SU-DHL-6 (cell line): ENCODE measurements around the gene LRCH2.

Experiments
- H2AFZ ChIP-seq: fragments of 200-600 bp; sonication (generic); 2 replicates; pipeline ENCODE4 v1.6.1; 2014; ENCODE audit warnings: low read depth, mild to moderate bottlenecking, moderate library complexity, mixed read lengths, antibody characterized with exemption, low read length; ENCODE audit not compliant: severe bottlenecking
- H3F3A ChIP-seq: fragments of 200-600 bp; shearing (Covaris generic); 2 replicates; pipeline ENCODE4 v1.6.0; 2016; ENCODE audit warnings: antibody characterized with exemption, mild to moderate bottlenecking; ENCODE audit not compliant: insufficient read depth
- H3K27ac ChIP-seq: fragments of 200-600 bp; sonication (generic); 2 replicates; pipeline ENCODE4 v1.5.1; 2016; ENCODE audit warnings: low read depth, mild to moderate bottlenecking, low read length, moderate library complexity, mixed read lengths
- H3K27me3 ChIP-seq: fragments of 200-600 bp; sonication (generic), shearing (Covaris generic); 2 replicates; pipeline ENCODE4 v1.6.0; 2014; ENCODE audit warnings: mild to moderate bottlenecking, low read length
- H3K36me3 ChIP-seq: fragments of 200-600 bp; sonication (generic); 2 replicates; pipeline ENCODE4 v1.6.1; 2014; ENCODE audit warnings: mild to moderate bottlenecking, low read length, mixed read lengths
- H3K4me2 ChIP-seq: fragments of 300-600, 200-600 bp; shearing (Covaris generic), sonication (generic); 2 replicates; pipeline ENCODE4 v1.6.0; 2014; ENCODE audit warnings: low read length, low read depth, mild to moderate bottlenecking; ENCODE audit not compliant: poor library complexity, severe bottlenecking
- H3K4me3 ChIP-seq: fragments of 200-600 bp; sonication (generic); 2 replicates; pipeline ENCODE4 v1.5.1; 2014; ENCODE audit warnings: antibody characterized with exemption, low read length, mild to moderate bottlenecking, mixed read lengths; ENCODE audit not compliant: insufficient read depth, poor library complexity, severe bottlenecking
- H3K79me2 ChIP-seq: fragments of 200-600 bp; sonication (generic); 2 replicates; pipeline ENCODE4 v1.6.1; 2014; ENCODE audit warnings: mild to moderate bottlenecking, low read length, moderate library complexity; ENCODE audit not compliant: insufficient read depth
- H3K9ac ChIP-seq: fragments of 200-600 bp; sonication (generic); 2 replicates; pipeline ENCODE4 v1.7.0; 2014; ENCODE audit warnings: mild to moderate bottlenecking, low read length
- H3K9me2 ChIP-seq: fragments of 200-600 bp; sonication (generic); replicated peaks from 2 replicates; pipeline ENCODE4 v1.6.1; 2014; ENCODE audit warnings: low read length; ENCODE audit not compliant: insufficient read depth
- H3K9me3 ChIP-seq: fragments of 200-600 bp; sonication (generic); 2 replicates; pipeline ENCODE4 v1.6.1; 2014; ENCODE audit warnings: low read length, mixed read lengths; ENCODE audit not compliant: insufficient read depth
- H4K20me1 ChIP-seq: fragments of 200-600 bp; sonication (generic); 2 replicates; pipeline ENCODE4 v1.6.1; 2014; ENCODE audit warnings: low read depth, mild to moderate bottlenecking, antibody characterized with exemption, low read length, moderate library complexity, mixed read lengths
- CTCF ChIP-seq: fragments of 200-600 bp; sonication (generic); IDR thresholded peaks from one replicate; pipeline ENCODE4 v1.5.1; 2017; ENCODE audit warnings: antibody characterized with exemption, mild to moderate bottlenecking, low read length, moderate library complexity; ENCODE audit not compliant: insufficient read depth, poor library complexity, severe bottlenecking
- EZH2phosphoT487 ChIP-seq: fragments of 200-600 bp; sonication (generic), shearing (Covaris generic); conservative IDR thresholded peaks from 2 replicates; pipeline ENCODE4 v1.6.1; 2018; ENCODE audit warnings: mild to moderate bottlenecking, antibody characterized with exemption, low read length, moderate library complexity, mixed read lengths

LRCH2 gene

GRCh38 chrX:115234461-115234860 lies 565 bp upstream of the LRCH2 start:
- no peak for TF ChIP-seq EZH2phosphoT487
- TF ChIP-seq CTCF, result no peak
- Histone ChIP-seq H3K27me3 (no peaks in the 10 kb centered on the region), H3K79me2 (no peaks in the 10 kb centered on the region), H3K4me2 (no peak overlapping the region), H3K4me3 (no peak overlapping the region), H3K9me3 (no peaks in the 10 kb centered on the region), H3K9me2 (no peaks in the 10 kb centered on the region), H3K9ac (no peak overlapping the region), H3K36me3 (no peaks in the 10 kb centered on the region), H4K20me1 (no peaks in the 10 kb centered on the region), H3F3A (no peaks in the 10 kb centered on the region), H3K27ac (no peak overlapping the region), H2AFZ (no peak overlapping the region)

- Histone ChIP-seq H3K4me2 (no peak overlapping the region), H4K20me1 (no peaks in the 10 kb centered on the region), H3F3A (no peaks in the 10 kb centered on the region), H3K79me2 (no peaks in the 10 kb centered on the region), H2AFZ (no peak overlapping the region), H3K27me3 (no peaks in the 10 kb centered on the region), H3K9ac (no peak overlapping the region), H3K9me2 (no peaks in the 10 kb centered on the region), H3K9me3 (no peaks in the 10 kb centered on the region), H3K36me3 (no peaks in the 10 kb centered on the region), H3K4me3 (no peak overlapping the region), H3K27ac (no peak overlapping the region)
- TF ChIP-seq EZH2phosphoT487 (no peak), CTCF (no peak)
Observed at GRCh38 chrX:115232933-115233496, 881 bp downstream of the LRCH2 start.

GRCh38 chrX:115229337-115230003 lies 4.4 kb downstream of the LRCH2 start:
- no peaks in the 10 kb centered on the region for H4K20me1 ChIP-seq
- no peak overlapping the region for H3K4me2 ChIP-seq
- no peaks in the 10 kb centered on the region for H3K27me3 ChIP-seq
- no peaks in the 10 kb centered on the region for H3K9me3 ChIP-seq
- no peak overlapping the region for H3K9ac ChIP-seq
- no peaks in the 10 kb centered on the region for H3K9me2 ChIP-seq
- no peaks in the 10 kb centered on the region for H3K79me2 ChIP-seq
- H3K36me3 ChIP-seq, result no peaks in the 10 kb centered on the region
- H3K4me3 ChIP-seq, result no peak overlapping the region
- H3F3A ChIP-seq, result no peaks in the 10 kb centered on the region
- no peak overlapping the region for H3K27ac ChIP-seq
- TF ChIP-seq CTCF, result no peak
- no peak overlapping the region for H2AFZ ChIP-seq
